IPS-20b (cell line): Measurements from ENCODE around the gene GJD3.
A peak's percentile ranks its signal among the peaks of the same experiment; 100 is the strongest.

Experiments
- H3K27ac ChIP-seq: one replicate; pipeline ENCODE4 v1.5.1; 2013; ENCODE audit warnings: low read length
- H3K27me3 ChIP-seq: 2 replicates; pipeline ENCODE4 v1.6.1; 2013; ENCODE audit warnings: mild to moderate bottlenecking, low read length, inconsistent platforms; ENCODE audit not compliant: insufficient read depth
- H3K36me3 ChIP-seq: 2 replicates; pipeline ENCODE4 v1.6.1; 2013; ENCODE audit warnings: low read depth, mild to moderate bottlenecking, inconsistent platforms, low read length, moderate library complexity; ENCODE audit not compliant: insufficient read depth
- H3K4me1 ChIP-seq: 2 replicates; pipeline ENCODE4 v1.6.1; 2013; ENCODE audit warnings: mild to moderate bottlenecking, control low read depth, inconsistent platforms, low read length, moderate library complexity; ENCODE audit not compliant: insufficient read depth
- H3K4me3 ChIP-seq: 2 replicates; pipeline ENCODE4 v1.5.1; 2013; ENCODE audit warnings: mild to moderate bottlenecking, low read length, inconsistent platforms
- H3K9ac ChIP-seq: 2 replicates; pipeline ENCODE4 v1.6.1; 2013; ENCODE audit warnings: low read depth, mild to moderate bottlenecking, inconsistent platforms, low read length, moderate library complexity
- H3K9me3 ChIP-seq: 2 replicates; pipeline ENCODE4 v1.6.1; 2013; ENCODE audit warnings: mild to moderate bottlenecking, low read depth, low read length, inconsistent platforms; ENCODE audit not compliant: insufficient read depth

Gene GJD3

DNA sequence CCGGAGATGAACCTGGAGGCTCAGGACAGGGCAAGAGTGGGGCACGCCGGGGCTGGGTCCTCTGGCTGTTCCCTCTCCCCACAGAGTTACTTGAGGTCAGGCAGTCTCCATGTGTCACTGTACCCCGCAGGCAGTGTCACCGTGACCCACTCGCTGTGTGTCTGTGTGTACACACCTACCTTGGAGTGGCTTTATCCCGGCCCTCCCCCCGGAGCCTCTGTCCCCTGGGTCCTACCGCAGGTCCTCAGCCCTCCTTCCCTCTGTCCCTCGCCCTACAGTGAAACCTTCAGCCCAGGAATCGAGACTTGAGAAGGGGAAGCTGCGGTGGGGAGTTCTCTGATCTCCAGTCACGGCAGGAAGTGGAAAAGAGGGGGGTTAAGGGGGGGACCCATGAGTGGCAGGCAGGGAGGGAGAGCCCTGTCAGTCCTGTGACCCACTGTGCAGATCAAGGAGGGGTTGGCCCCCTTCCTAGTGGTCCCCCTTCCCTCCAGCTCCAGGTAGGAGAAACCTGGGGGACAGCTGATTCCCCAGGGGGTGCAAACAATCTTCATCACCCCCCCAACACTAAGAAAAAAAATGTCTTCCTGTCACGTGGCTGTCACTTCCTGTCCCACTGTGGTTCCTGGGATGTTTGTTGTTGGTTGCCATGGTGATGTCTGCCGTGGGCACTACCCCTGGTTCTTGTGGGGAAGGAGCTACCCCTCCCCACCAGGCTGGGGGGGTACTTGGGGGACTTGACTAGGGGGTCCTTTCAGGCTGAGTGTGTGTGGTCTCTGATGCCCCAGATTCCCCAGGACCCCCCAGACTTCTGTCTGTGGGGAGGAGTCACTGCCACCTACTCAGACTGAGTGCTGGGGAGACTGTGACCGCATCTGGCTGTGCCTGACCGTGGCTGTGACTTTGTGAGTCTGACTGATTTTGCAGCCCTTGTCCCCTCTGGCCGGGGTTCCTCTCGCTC lies 41.9 kb downstream of the GJD3 start:
- H3K27ac ChIP-seq = no peak overlapping the region
- H3K27me3 ChIP-seq = peaks cover 15% of the 10 kb centered on the region
- no peaks in the 10 kb centered on the region for H3K9me3 ChIP-seq
- peaks cover 13% of the 10 kb centered on the region for H3K4me1 ChIP-seq
- H3K9ac ChIP-seq = peak overlapping the region; percentile 41; the same call in 1 of the 2 replicates
- H3K4me3 ChIP-seq = no peak overlapping the region
- H3K36me3 ChIP-seq = no peaks in the 10 kb centered on the region

DNA sequence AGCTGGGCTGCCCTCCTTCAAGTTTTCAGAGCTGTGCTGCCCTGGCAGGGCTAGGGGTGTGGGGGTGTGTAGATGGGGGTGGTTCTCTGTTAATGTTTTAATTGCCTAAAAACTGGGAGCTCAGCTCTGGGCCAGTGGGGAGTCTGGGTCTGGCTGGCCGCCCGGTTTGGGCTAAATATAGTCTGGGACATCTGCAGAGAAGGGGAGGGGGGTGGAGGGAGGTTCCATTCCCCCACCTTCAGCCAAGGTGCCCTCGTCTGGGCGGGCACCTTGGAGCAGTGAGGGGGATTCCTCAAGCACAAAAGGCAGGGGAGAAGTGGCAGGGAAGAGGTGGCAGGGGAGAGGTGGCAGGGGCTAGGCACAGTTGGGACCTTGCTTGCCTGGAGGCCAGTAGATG lies 42.6 kb downstream of the GJD3 start:
- Histone ChIP-seq H3K4me3 (no peak overlapping the region), H3K36me3 (no peaks in the 10 kb centered on the region), H3K4me1 (peaks cover 18% of the 10 kb centered on the region), H3K27ac (no peak overlapping the region), H3K9ac (no peak overlapping the region), H3K27me3 (peaks cover 22% of the 10 kb centered on the region), H3K9me3 (no peaks in the 10 kb centered on the region)

DNA sequence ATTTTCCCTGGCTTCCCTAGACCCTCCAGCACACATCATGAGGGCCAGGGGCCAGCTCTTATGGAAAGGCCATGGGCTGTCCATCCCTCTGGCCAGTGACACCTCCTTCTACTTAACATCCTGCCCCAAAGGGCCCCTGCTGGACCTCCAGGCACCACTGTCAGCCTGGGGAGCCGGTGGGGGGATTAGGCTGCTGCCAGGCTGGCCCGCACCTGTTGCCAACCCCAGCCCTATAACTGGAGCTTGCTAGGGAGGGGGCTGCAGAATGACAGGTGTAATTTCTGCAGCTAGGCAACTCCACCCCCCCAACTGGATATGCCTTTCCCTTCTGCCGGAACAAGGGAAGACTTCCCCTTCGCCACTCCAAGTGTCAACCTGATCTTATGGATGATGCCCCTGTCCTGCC lies 43.0 kb downstream of the GJD3 start:
- no peaks in the 10 kb centered on the region for H3K36me3 ChIP-seq
- H3K9me3 ChIP-seq = no peaks in the 10 kb centered on the region
- H3K4me1 ChIP-seq = peaks cover 19% of the 10 kb centered on the region
- H3K4me3 ChIP-seq = no peak overlapping the region
- no peak overlapping the region for H3K9ac ChIP-seq
- H3K27ac ChIP-seq = no peak overlapping the region
- H3K27me3 ChIP-seq = peaks cover 26% of the 10 kb centered on the region

DNA sequence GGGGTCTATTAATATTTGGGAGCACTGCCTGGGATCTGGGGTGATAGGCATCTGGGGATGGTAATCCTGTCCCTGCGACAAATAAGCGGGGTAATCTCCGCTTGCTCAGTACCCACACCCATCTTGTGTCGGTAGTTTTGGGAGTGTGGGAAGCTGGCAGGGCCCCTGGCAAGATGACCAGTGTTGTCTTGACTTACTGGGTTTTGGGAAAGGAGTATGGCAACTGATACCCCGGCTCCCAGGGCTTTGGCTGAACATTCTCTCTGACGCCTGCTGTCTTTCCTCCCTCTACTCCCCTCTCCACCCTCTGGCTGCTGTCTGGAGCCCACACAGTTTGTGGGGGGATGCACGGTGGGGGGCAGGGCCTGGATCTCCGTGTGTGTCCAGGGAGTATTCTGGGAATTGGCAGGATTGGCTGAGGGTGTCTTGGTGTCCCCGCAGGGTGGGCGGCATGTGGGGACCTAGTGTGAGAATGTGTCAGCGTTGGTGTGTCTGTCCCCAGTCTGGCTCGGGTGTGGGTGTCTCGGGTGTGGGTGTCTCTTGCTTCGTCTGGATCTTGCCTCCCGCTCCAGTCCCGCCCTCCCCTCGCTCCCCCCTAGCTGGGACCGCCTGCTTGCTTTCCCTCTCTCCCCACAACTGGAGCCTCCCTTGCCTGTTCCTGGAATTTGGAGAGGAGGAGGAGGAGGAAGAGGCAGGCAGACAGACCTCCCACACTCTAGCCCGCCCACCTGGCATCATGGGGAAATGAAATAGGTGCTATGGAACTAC lies 43.6 kb downstream of the GJD3 start:
- H3K4me1 ChIP-seq = peaks cover 24% of the 10 kb centered on the region
- H3K9ac ChIP-seq = no peak overlapping the region
- no peak overlapping the region for H3K4me3 ChIP-seq
- no peaks in the 10 kb centered on the region for H3K9me3 ChIP-seq
- H3K27me3 ChIP-seq = peaks cover 32% of the 10 kb centered on the region
- H3K27ac ChIP-seq = no peak overlapping the region
- H3K36me3 ChIP-seq = no peaks in the 10 kb centered on the region

DNA sequence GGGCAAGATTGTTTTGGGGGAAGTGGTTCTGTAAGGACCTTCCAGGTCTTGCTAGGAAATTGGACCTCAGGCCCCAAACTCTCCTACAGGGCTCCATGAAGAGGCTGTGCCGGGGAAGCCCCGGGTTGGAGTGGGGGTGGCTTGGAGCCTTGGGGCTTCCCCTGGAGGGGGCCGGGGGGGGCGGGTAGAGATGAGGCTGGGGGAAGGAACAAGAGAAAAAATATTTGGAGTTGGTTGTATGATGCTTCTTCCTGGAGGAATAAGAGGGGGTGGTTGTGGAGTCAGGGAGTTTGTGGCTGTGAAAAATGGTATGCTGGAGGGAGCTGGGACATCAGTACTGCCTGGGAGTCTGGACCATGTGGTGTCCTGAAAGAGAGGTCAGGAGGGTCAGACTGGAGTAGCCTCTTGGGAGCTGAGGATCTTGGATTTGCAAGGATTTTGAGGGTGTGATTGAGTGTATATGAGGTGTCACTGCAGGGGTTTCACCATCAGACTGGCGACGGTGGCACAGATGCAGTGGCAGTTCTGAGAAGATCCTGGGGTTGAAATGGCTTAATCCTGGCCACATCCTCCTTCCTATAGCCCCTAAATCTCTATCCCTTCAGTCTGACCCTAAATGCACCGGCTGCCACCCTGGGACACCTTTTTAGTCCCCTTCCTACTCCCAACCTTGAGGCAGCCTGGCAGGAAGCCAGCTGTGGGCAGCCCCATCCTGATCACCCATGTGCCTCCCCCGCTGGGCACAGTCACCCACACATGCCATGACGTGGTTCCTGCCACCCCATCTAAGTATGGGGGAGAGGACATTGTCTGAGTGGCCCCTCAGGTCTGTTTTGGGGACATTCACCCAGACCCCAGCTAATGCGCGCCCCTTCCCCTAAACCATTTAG lies 44.6 kb downstream of the GJD3 start:
- no peaks in the 10 kb centered on the region for H3K36me3 ChIP-seq
- H3K4me3 ChIP-seq = no peak overlapping the region
- H3K9ac ChIP-seq = no peak overlapping the region
- no peak overlapping the region for H3K27ac ChIP-seq
- H3K4me1 ChIP-seq = peaks cover 30% of the 10 kb centered on the region
- H3K27me3 ChIP-seq = peaks cover 40% of the 10 kb centered on the region
- no peaks in the 10 kb centered on the region for H3K9me3 ChIP-seq

DNA sequence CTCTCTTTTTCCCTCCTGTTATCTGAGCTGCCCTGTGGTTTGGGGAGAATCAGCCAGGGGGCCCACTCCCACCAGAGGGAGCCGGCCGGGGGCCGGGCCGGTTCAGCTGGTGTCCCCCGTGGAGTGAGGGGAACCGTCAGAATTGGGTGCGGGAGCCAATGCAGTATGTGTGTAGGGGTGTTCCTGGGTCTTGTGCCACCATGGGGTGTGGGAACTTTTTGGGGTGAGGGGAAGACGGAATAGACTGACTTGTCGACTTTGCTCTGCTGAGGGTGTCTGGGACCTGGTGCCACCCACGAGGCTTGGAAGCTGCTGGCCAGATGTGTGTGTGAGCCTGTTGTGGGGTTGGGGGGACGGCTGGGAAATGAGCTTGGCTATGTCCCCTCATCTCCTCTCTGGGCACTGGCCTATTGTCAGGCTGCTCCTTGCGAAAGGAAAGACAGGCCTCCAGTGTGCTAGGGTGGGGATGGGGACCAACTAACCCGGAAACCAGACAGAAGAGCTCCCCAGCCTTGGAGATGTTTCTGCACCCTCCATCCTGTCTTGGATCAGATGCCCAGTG lies 45.6 kb downstream of the GJD3 start:
- Histone ChIP-seq H3K27ac (no peak overlapping the region), H3K4me3 (peak overlapping the region; percentile 81), H3K9ac (peak overlapping the region; percentile 83; the same call in 1 of the 2 replicates), H3K36me3 (no peaks in the 10 kb centered on the region), H3K4me1 (peaks cover 30% of the 10 kb centered on the region), H3K9me3 (no peaks in the 10 kb centered on the region), H3K27me3 (peaks cover 40% of the 10 kb centered on the region)

DNA sequence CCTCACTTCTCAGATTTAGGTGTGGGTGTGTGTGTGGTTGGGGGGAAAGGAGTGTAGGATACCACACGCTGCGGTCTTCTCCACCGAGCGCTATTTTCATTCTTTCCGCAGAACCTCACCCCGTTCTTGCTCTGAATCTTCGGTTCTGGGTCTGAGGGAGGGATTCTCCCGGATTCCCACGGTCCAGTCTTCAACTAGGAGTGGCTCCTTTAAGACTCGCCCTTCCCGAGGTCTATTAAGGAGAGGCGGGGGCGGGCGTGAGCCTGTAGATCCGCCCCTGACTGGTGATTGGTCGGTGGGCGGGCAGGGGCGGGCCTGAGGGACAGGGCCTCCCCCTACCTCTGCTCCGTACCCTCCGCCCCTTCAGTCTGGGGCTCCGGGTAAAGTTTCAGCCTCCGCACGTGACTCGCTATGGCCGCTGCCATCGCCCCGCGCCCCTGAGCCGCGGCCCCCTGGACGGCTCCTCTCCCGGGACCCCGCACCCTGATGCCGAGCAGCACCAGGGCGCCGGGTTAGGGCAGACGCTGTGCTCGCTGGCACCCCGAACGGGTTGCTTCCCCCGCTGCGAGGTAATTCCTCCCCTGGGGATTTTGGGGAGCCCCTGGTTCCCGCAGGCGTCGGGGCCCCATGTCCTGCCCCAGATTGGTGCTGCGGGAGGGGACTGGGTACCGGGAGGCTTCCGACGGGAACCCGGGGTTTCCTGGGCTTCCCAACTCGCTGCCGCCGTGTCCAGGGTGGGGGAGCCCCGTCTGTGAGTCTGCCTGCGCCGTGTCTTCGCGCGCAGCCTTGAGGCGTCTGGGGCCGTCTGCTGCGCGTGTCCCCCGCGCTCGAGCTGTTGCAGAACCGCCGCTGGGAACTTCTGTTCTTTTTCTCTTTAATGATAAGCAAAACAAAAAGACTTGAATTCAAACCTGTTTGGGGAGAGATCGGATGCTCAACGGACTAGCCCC lies 46.4 kb downstream of the GJD3 start:
- peaks cover 36% of the 10 kb centered on the region for H3K4me1 ChIP-seq
- no peak overlapping the region for H3K27ac ChIP-seq
- H3K4me3 ChIP-seq = peak overlapping the region; percentile 81
- no peaks in the 10 kb centered on the region for H3K36me3 ChIP-seq
- H3K9me3 ChIP-seq = no peaks in the 10 kb centered on the region
- H3K9ac ChIP-seq = peak overlapping the region; percentile 83
- H3K27me3 ChIP-seq = peaks cover 40% of the 10 kb centered on the region

DNA sequence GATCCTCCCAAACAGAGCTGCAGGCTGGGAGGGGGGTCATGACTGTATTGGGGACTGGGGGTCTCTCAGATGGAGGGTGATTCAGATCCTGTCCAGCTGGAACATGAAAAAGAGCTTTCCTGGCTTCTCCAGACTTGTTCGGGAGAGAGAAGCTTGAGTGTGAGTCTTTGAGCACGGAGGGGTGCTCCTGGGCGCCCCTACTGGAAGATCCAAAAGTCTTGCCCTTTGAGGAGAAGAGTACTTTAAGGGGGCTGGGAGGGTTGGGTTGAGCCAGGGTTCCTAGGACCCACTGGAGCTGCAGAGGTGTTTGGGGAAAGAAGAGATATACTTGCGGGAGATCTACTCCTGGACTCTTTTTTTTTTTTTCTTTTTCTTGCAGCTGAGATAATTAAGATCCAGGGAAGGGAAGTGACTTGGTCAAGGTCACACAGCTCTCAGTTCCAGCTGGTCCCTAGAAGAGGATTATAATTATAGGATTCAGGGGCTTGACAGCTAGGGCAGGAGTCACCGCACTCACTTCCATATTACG lies 47.1 kb downstream of the GJD3 start:
- peak overlapping the region; percentile 65; the same call in 1 of the 2 replicates for H3K9ac ChIP-seq
- H3K36me3 ChIP-seq = no peaks in the 10 kb centered on the region
- H3K4me3 ChIP-seq = peak overlapping the region; percentile 77
- peaks cover 35% of the 10 kb centered on the region for H3K4me1 ChIP-seq
- H3K9me3 ChIP-seq = no peaks in the 10 kb centered on the region
- H3K27me3 ChIP-seq = peaks cover 40% of the 10 kb centered on the region
- H3K27ac ChIP-seq = no peak overlapping the region

DNA sequence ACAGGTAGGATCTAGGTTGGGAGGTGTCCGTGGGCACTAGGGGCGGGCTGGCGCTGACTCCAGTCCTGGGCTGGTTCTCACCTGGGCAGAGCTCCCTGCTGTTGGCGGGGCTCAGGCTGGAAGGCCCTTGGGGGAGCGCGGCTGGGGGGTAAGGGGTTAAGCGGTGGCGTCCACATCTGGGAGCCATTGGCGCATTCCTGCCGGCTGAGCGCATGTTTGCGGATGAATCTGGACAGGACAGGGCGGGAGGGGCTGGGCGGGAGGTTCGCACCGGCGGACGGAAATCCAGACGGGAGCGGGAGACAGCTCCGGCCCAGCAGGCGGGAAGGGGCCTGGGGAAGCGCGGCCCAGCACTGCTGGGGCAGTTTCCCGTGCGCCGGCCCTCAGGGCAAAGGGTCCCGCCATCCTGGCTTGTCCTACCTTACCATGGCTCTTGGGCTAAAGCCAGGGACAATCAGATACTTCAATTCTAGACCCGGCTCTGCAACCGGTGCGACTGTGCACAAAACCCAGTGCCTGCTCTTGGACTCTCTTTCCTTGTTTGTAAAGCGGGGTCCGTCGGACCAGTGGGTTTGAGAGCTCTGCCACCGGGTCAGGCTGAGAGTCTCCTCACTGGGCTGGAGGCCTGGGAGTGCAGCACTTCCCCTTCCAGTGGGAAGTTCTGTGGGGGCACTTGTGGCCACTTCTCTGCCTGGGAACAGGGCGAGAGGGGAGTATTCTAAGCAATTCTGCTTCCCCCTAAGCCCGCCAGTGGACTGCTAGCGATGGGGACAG lies 47.8 kb downstream of the GJD3 start:
- Histone ChIP-seq H3K27me3 (peaks cover 40% of the 10 kb centered on the region), H3K36me3 (no peaks in the 10 kb centered on the region), H3K27ac (no peak overlapping the region), H3K4me1 (peaks cover 32% of the 10 kb centered on the region), H3K4me3 (peak overlapping the region; percentile 77), H3K9ac (peak overlapping the region; percentile 65; the same call in 1 of the 2 replicates), H3K9me3 (no peaks in the 10 kb centered on the region)
